Fibroblast of lung (primary cell): ENCODE results near the gene C17orf114.

Experiments used
- CTCF ChIP-seq, 2 donors: IDR thresholded peaks in 1 of 2; conservative IDR thresholded peaks in 1 of 2; 1 replicate in 1 of 2; 2 replicates in 1 of 2; pipeline ENCODE4 v1.5.1; 2011 to 2012; ENCODE audit warnings: low read length in 2 of 2, control low read depth in 1 of 2, inconsistent platforms in 1 of 2, low read depth in 1 of 2, mild to moderate bottlenecking in 1 of 2
- EZH2 ChIP-seq: IDR thresholded peaks from 2 replicates; pipeline ENCODE4 v1.5.1; 2012; ENCODE audit warnings: low read length, control low read depth, mild to moderate bottlenecking; ENCODE audit errors: missing control alignments

- no peak for TF ChIP-seq CTCF (conservative IDR thresholded peaks at IDR 0.05 in 1 of 2, IDR thresholded peaks at IDR 0.05 in 1 of 2; ENCODE audit: low read depth in 1 of 2, low read length in 2 of 2)
- TF ChIP-seq EZH2, result no peak
These were observed 21.4 kb upstream of the C17orf114 start for GRCh38 chr17:4823373-4824089.
